NCI-H146 (cell line): ENCODE measurements around the gene C6orf136.

Experiments
- DNase-seq: peaks from one replicate; lab custom pipeline; 2025; lab: John Stamatoyannopoulos, UW

The C6orf136 gene

GRCh38 chr6:30615958-30616810 is 30.7 kb upstream of the C6orf136 start:
- DNase-seq, result peak; percentile 61

GRCh38 chr6:30616811-30617564 is 29.9 kb upstream of the C6orf136 start, which contains the start of gene PPP1R10:
Gene PPP1R10, minus strand, starts transcription at chr6:30617243. Its CDS starts 7,299 bp downstream, at chr6:30609944.
- DNase-seq, result peak; percentile 99

DNA sequence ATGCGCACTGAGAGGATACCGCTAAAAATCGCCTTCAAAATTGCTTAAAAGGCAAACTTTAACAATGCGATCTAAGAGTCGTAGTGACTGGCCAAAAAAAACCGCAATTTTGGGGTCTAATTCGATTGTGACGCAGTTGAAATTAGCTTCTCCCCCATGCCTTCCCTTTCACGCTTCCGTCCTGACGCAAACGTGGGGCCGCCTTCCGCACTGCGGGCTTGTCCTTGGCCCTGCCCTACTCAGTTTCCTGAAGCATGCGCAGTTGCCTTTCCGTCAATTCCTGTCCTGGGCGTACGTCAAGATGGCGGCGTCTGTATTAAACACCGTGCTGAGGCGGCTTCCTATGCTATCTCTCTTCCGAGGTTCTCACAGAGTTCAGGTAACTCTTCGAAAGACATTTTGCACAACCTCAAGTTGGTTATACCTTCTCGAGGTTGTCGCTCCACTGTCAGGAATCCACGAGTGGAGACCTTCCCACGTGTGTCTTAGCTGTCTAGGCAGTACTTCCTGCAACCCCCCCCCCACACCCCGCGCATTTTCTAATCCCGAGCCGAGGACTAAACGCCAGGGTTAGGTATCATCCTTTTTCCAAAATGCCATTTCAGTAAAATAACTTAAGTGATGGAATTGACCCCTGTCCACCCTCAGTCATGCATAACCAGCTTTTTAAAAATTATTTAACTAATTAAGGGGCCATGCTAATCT is 29.2 kb upstream of the C6orf136 start, which contains the start of gene MRPS18B:
Gene MRPS18B, plus strand, starts transcription at position 276 of the 705 bp plus-strand sequence. Its CDS starts 26 bp downstream, at position 302.
- DNase-seq, result peak; percentile 95

DNA sequence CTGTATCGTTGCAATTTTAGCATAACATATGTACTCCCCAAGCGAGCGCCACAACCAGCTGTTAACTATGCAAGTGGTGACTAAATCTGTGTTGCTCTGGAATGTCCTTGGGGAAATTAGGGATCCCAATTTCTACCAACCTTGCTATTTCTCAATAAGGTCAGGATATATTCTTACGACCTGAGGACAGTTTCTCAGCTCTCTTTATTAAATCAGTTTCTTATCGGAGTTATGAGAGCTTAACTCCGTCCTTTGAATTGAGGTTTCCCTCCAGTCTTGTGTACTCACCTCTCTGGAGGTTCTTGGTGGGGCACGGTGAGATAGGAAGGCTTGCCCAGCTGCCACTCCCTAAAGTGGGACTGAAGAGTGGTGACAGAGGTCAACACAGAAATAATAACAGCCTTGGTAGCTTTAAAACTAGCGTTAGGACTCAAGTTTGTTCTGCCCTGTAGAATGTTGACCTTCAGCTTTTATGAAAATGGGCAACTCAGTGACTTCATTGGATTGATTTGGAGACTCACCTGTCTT is 28.6 kb upstream of the C6orf136 start:
- DNase-seq, result peak; percentile 11

GRCh38 chr6:30619561-30619960 is 27.4 kb upstream of the C6orf136 start:
- no peak for DNase-seq

DNA sequence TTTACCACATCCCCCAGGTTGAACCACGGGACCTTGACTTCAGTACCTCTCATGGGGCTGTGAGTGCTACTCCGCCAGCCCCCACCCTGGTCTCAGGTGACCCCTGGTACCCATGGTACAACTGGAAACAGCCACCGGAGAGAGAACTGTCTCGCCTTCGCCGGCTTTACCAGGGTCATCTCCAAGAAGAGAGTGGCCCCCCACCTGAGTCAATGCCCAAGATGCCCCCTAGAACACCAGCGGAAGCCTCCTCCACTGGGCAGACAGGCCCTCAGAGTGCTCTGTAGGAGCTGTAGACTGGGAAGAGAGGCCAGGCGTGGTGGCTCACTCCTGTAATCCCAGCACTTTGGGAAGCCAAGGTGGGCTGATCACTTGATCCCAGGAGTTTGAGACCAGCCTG is 21.4 kb upstream of the C6orf136 start:
- no peak for DNase-seq

DNA sequence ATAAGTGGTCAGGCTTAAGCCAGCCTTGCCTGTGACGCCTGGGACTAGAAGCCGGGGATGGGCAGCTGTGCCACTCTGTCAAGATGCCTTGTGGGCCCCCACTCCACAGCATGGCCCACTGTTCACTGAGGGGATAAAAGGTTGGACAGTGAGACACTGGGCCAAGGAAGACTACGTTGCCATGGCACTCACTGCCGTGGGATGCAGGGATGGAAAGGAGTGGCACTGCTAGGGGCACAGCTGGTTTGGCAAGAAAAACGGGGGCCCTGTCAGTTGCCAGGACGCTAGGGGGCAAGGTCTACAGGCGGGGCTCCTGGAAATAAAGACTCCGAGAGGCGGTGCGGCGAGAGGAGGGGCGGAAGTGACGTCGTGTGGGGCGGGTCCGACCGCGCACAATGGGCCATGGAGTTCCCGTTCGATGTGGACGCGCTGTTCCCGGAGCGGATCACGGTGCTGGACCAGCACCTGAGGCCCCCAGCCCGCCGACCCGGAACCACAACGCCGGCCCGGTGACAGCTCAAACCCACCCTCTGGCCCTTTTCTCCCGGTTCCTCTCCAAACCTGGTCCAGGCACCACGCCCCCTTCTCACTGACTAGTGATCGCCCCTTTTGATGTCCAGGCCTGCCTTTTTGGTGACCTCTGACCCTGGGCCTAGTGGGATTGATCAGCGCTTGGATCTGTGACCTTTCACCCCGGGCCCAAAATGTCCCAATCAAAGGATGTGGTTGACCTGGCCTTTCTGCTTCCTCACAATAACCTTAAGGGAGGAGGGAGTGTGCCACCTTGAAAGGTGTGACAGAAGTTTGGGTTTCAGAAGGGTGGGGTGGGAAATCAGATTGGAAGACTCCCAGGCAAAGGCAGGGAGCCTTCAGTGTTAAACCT is 20.2 kb upstream of the C6orf136 start, which contains the start of gene ATAT1:
Gene ATAT1, plus strand, starts transcription at position 391 of the 883 bp plus-strand sequence.
- DNase-seq, result peak; percentile 77

GRCh38 chr6:30635834-30636233 is 11.1 kb upstream of the C6orf136 start:
- no peak for DNase-seq

DNA sequence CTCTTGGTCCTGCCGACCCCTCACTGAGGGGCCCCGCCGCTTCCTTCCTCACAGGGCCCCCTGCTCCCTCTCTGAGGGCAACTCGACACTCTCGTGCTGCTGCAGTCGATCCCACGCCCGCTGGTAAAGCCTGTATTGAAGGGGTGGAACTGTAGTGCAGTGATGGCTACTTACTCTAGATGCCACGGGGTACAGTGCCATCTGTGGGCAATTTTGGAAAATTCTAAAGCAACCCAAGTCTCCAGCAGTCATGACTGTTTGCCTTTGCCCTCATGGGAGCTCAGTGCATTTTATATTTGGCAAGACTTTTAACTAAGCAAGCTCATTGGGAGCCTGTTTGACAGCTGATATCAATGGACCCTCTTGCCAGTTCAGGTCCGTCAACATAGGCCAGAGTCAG is 6.5 kb upstream of the C6orf136 start:
- no peak for DNase-seq

DNA sequence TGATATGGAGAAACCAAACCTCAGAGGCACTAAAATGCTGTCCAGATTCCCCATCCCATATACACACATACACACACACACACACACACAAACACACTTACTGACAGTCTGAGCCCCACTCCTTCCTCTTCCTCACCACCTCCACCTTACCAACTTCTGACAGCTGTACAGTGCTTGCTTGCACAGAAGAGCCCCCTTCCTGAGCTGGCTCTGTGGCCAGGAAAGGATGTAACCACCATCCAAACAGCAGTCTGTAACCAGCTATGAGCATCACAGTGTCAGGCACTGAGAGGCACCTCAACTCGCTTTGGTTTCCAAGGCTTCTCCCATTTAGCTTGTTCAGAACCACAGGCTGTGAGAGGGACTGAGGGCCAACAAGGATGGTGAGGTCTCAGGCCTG is 5.9 kb upstream of the C6orf136 start:
- no peak for DNase-seq

DNA sequence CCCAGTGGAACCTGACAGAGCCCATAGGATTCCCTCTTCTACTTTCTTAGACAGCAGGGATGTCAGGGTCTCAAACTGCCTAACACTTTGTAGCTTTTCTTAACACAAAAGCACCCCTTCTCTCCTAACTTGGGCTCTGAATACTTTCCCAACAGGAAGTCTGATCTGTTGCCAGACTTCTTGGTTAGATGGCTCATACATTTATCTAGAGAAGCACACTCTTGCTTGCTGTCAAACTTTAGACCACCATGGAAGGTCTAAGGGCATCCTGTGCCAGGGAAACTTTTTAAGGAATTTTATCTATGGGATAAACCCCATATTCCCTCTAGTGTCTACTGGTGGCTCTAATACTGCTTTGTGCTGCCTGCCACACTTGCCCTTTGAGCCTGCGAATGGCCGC is 3.3 kb upstream of the C6orf136 start:
- no peak for DNase-seq

GRCh38 chr6:30644769-30645168 is 2.2 kb upstream of the C6orf136 start:
- no peak for DNase-seq

- no peak for DNase-seq
Measured at GRCh38 chr6:30645989-30646388, 944 bp upstream of the C6orf136 start.

DNA sequence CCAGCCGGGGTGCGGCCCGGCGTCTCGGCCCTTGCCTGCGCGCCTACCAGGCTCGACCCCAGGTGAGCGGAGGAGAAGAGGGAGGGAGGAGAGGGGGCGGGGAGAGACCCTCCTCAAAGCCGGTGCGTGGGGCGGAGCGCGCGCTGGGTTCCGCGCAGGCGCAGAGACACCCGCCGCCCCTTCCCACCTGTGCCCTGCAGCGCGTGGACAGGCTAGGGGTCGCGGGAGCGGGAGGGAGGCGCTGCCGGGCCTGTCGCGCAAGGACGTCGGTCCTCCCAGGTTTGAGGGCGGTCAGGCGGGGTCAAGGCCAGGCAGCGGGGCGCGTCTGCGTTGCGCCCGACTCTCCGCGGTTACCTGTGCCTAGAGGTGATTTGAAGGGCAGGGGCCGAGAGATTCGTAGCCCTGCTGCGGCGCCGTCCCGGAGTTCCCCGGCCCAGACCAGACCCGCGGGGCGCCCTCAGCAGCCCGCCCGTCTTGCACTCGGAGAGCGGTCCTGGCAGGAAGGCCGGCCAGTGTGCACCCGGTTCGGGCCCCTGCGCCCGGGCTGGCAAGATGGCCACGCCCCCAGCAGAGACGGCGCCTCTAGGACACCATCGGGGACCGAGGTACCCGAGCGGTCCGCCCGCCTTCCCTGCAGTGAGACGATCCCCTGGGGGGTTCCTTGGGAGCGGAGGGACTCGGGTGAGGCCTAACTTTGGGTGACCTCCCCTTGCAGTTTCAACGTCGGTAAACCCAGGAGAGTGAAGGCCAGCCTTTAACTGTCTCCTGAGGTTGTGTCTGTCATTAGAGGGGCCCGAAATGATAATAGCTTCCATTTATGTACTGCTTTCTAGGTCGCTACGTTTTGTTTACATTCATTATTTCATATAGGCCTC is 546 bp downstream of the C6orf136 start:
- peak; percentile 91 for DNase-seq

GRCh38 chr6:30651143-30651542 is 4.2 kb downstream of the C6orf136 start:
- DNase-seq, result no peak

DNA sequence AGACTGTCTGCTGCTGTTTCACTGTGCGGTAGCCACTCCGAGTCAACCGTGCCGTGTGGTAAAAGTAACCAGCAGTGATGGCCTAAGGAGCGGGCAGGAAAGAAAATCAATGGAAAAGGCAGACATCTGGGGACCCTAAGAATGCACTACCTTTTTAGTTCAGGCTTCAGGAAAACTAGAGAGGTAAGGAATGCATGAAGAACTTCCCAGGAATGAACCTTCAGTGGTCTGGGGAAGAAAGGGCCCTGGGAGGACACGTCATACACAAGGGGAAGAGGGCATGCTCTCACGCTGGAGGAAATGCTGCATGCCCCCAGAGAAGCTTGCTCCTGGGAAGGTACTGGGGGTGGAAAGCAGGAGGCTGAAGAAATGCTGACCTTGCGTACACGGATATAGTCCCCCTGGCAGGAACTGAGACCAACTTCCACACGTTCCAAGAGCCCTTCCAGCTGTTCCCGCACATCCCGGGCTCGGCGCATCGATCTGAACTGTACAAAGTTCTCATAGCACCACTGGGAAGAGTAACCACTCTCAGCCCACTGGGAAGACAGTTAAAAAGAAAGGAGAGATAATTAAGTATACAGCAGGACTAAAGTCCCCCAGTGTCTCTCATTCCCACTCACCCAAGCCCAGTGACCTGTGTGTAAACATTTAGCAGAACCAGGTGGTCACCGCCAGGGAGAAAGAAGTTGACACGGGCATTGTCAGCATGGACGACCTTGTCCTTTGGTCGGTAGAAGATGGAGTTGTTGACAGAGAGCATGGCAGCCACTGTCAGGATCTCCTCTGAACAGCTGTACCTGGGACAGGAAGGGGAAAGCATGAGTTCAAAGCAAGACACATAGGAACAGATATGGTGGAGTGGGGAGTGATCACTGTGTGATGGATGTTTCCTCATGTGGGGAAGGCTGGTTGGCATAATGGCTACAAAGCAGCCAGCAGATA is 8.1 kb downstream of the C6orf136 start:
- DNase-seq, result no peak

DNA sequence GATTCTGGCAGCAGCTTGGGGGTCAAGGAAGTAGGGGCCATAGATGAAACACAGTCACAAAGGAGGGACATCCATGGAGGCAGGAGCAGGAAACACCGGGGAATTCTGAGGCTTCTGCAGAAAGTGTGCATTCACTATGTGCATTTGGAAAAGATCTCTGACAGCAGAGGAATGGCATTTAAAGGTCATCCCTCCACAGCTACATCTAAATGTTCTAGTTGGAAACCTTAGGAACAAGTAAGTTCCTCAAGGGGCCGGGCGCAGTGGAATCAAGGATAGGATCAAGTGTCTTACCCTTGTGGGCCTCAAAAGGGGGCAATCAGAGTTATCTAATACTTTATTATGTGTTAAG is 8.8 kb downstream of the C6orf136 start:
- no peak for DNase-seq

DNA sequence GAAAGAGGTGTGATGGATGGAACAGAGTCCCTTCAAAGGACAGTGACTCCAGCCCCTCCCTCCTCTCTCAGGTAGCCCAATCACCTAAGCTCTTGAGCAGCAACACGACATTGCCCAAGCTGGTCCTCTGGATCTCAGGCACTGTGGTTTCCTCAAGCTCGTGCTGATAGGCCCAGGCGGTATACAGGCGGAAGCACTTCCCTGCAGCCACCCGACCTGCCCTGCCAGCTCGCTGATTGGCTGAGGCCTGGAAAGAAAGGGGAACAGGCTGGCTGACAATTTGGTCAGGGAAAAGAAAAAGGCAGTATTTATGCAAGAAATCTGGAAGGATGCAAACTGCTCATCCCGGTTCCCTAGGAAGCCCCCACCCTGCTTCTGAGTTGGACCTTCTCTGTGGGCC is 9.6 kb downstream of the C6orf136 start:
- no peak for DNase-seq

DNA sequence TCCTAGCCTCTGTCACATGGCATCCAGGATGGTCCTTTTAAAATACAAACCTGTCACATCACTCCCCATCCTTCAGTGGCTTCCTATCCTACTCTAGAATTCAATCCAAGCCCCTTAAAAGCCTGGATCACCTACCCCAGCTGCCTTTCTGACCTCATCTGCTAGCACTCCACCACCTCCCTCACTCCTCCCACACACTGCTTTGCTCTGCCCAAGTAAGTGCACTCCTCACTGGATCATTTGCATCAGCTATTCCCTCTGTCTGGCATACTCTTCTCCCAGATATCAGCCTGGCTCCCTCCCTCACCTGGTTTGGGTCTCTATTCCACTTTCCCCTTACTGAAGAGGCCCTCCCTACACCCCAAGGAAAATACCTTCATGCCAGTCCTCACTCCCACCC is 10.5 kb downstream of the C6orf136 start:
- no peak for DNase-seq
